Lower leg skin (tissue), 4 donors: ENCODE results near the gene AFAP1L2. TPM values are rescaled to one million over a fixed set of nuclear protein-coding genes. Genes with fewer than 3 reads are reported as not detected.

Experiments
- DNase-seq, 2 donors: peaks; one replicate each; pipeline ENCODE4 v3.0.0-alpha.2; 2019; ENCODE audit warnings: low spot score in 2 of 2
- H3K4me3 ChIP-seq: fragments of 200-600 bp; sonication (generic); 2 replicates; pipeline ENCODE4 v1.5.1; 2017; ENCODE audit warnings: mild to moderate bottlenecking, low read depth; ENCODE audit not compliant: poor library complexity, severe bottlenecking
- POLR2A ChIP-seq, 2 donors: fragments of 450-650 bp; IDR thresholded peaks; one replicate each; pipeline ENCODE4 v1.6.1; 2016 to 2017; ENCODE audit warnings: antibody characterized with exemption in 2 of 2, mild to moderate bottlenecking in 1 of 2, moderate library complexity in 1 of 2
- WGBS, 2 donors: methylation state at CpG; one replicate each; pipeline ENCODE4 v1.1.5; 2018; 5-methylcytosine and 5-hydroxymethylcytosine counted together
- intact Hi-C: fragments of 100-400 bp; cut with DNase I; formaldehyde crosslinking; loops from one replicate; pipeline ENCODE4 v1.15.0; 2023; ENCODE audit warnings: low total_unique reads
- total RNA-seq, 4 donors: library from RNA; depleted of rRNA; stranded (reverse); fragments of >200 nt; gene quantifications; one replicate each; pipeline ENCODE4 v1.1.0, GENCODE V29; 2016
- TF ChIP-seq, protein P1 (sequence below), 3 donors: fragments of 450-650 bp; IDR thresholded peaks; one replicate each; pipeline ENCODE4 v1.5.1; 2016; ENCODE audit warnings: antibody characterized with exemption in 3 of 3, mild to moderate bottlenecking in 3 of 3, moderate library complexity in 2 of 3

The AFAP1L2 gene
- total RNA-seq, 4 donors from 2014 or later = 10.9 to 19.4 (median 14.3) TPM

DNA sequence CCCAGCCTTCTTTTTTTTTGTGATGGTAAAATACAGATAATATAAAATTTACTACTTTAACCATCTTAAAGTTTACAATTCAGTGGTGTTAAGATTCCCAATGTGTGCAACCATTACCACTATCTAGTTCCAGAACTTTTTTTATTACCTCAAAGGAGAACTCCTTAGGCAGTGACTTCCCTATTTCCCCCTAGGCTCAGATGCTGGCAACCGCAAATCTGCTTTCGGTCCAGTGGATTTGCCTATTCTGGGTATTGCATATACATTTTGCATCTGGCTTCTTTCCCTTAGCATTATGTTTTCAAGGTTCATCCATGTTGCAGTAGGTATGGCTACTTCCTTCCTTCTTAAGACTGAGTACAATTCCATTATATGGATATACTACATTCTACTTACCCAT lies 56.5 kb downstream of the AFAP1L2 start:
- no peak for DNase-seq
- WGBS, 2 donors = 88 to 92% methylated on average over 2 of the region's 2 CpGs
- TF ChIP-seq POLR2A (IDR thresholded peaks at IDR 0.05) = no peak
- TF ChIP-seq, protein P1, sequence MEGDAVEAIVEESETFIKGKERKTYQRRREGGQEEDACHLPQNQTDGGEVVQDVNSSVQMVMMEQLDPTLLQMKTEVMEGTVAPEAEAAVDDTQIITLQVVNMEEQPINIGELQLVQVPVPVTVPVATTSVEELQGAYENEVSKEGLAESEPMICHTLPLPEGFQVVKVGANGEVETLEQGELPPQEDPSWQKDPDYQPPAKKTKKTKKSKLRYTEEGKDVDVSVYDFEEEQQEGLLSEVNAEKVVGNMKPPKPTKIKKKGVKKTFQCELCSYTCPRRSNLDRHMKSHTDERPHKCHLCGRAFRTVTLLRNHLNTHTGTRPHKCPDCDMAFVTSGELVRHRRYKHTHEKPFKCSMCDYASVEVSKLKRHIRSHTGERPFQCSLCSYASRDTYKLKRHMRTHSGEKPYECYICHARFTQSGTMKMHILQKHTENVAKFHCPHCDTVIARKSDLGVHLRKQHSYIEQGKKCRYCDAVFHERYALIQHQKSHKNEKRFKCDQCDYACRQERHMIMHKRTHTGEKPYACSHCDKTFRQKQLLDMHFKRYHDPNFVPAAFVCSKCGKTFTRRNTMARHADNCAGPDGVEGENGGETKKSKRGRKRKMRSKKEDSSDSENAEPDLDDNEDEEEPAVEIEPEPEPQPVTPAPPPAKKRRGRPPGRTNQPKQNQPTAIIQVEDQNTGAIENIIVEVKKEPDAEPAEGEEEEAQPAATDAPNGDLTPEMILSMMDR (IDR thresholded peaks at IDR 0.05) = no peak
- intact Hi-C loops = no loop called here
- no peak overlapping the region for H3K4me3 ChIP-seq

DNA sequence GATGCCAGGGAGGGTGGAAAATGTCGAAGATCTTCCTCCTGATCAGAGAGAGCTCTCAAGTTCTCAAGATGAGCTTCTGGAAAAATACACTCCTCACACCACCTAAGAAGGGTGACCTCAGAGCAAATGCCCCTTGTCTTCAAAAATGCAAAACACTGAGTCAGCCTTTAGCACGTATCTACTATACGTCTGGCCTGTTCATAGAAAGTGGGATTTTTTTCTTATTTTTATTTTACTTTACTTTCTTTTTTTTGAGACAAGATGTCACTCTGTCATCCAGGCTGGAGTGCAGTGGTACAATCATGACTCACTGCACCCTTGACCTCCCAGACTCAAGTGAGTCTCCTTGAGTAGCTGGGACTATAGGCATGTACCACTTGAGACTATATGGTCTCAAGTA lies 57.1 kb downstream of the AFAP1L2 start:
- 87 to 93% methylated on average over 3 of the region's 3 CpGs for WGBS, 2 donors
- H3K4me3 ChIP-seq = no peak overlapping the region
- no peak for DNase-seq
- no peak for TF ChIP-seq POLR2A (IDR thresholded peaks at IDR 0.05)
- TF ChIP-seq, protein P1 (IDR thresholded peaks at IDR 0.05) = no peak
- intact Hi-C loops = no loop called here

DNA sequence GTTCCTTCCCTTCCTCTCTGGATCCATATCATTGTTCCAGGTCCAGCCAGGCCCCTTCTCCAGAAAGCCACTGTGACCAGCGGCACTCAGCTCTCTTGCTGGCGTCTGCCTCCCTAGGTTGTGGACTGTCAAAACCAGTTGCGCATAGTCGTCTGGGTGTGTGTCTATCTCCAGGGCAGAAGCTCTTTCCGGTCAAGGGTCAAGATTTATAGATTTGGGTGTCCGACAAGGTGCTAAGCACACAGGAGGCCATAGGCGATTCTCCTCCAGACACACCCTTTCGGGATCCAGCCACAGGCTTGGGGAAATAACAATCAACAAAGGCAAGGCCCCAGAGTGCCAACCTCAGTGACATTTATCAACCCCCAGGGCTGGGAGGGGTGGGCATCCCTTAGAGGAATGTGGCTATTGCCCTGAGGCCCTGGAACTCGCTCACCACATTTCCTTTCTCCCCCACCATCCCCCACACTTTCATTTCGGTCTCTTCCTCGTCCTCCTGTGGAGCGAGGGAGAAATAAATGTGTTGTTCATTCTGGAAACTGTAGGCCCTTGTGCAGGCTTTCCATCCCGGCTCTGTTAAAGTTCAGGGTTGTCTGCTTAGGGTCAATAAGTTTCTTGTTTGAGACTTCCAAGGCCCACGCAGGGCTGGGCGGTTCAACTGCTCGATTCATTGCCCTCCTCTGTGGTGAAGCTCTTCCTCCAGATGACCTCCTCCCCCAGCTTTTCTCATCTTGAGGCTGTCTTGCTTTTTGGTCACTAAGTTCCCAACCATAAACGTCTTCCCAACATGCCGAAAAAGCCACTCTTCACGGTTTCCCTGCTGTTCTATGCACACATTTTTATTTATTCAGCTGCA lies 57.9 kb downstream of the AFAP1L2 start:
- intact Hi-C loops = no loop called here

DNA sequence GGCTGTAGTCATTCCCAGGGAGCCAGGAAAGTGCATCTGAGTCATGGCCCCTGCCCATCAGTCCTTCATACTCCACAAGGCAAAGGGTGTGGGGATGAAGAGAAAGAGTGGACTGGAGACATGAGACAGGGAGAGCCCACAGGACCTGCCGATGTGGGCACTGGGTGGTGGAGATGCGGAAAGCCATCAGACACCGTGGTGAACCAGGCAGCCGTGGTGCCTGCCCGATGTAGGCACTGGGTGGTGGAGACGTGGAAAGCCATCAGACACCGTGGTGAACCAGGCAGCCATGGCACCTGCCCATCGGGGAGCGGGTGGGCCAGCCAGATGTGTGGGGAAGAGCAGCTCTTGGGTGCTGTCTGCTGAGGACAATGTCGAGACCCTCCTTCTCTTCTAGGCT lies 58.6 kb downstream of the AFAP1L2 start:
- WGBS, 2 donors = 94 to 96% methylated on average over 10 of the region's 10 CpGs
- no peak for DNase-seq
- intact Hi-C loops = no loop called here
- TF ChIP-seq, protein P1 (IDR thresholded peaks at IDR 0.05) = no peak
- TF ChIP-seq POLR2A (IDR thresholded peaks at IDR 0.05) = no peak
- H3K4me3 ChIP-seq = no peak overlapping the region

More for the DNA sequence above, 57.9 kb downstream of the AFAP1L2 start:
- 74 to 80% methylated on average over 19 of the region's 19 CpGs for WGBS, 2 donors
- no peak overlapping the region for H3K4me3 ChIP-seq
- no peak for DNase-seq
- TF ChIP-seq POLR2A (IDR thresholded peaks at IDR 0.05) = no peak
- TF ChIP-seq, protein P1 (IDR thresholded peaks at IDR 0.05) = no peak

DNA sequence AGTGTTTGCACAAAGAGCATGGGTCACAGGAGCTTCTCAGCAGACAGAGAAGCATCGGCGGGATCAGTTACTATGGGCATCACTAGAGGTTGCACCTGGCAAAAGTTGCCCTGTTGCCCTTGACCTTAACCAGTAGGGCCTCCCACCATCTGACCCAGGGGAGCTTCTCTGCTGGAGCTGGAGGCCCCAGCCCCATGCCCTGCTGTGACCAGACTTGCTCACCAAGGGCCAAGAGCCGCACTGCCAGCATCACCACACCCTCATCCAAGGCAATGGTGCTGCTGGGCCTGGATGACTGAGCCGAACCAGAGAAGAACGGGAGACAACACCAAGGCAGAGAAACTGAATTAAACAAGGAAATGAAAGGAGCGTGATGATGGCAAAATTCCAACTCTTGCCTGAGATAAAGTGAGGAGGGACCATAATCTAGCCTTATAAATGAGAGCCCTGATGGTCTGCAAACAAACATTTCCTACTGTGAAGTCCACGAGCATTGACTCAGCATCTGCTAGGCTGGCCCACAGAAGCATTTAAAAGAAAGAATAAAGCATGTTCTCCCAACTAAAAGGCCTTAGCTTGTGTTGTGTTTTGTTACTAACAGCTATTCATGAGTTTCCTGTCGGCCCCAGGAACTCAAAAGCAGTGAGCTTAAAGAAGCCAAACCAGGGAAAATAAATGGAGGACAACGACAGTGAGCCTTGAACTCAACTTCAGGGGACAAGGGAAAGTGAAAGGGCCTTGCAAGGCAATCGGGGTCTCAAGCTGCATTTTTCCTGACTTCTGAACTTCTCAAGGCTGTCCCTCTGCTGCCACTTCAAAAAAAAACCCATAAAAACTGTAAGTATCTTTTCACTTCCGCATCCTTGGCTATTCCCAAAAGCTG lies 60.4 kb downstream of the AFAP1L2 start:
- intact Hi-C loops = no loop called here
- DNase-seq = no peak
- TF ChIP-seq, protein P1 (IDR thresholded peaks at IDR 0.05) = no peak
- no peak for TF ChIP-seq POLR2A (IDR thresholded peaks at IDR 0.05)
- no peak overlapping the region for H3K4me3 ChIP-seq
- 68 to 72% methylated on average over 11 of the region's 11 CpGs for WGBS, 2 donors
